ENCODE measurements around the gene FAM186B.

- TF ChIP-seq ZNF274 (CRISPR knock-in tag; IDR thresholded peaks at IDR 0.05) (no peak), ZBTB38 (CRISPR knock-in tag; IDR thresholded peaks at IDR 0.05) (no peak), ZNF530 (CRISPR knock-in tag; IDR thresholded peaks at IDR 0.05; ENCODE audit: low read depth) (no peak), GTF3A (CRISPR knock-in tag; conservative IDR thresholded peaks at IDR 0.05) (no peak), ZZZ3 (CRISPR knock-in tag; IDR thresholded peaks at IDR 0.05; ENCODE audit: borderline replicate concordance) (no peak), MTA1 (CRISPR knock-in tag; IDR thresholded peaks at IDR 0.05; ENCODE audit: borderline replicate concordance) (no peak), ZNF101 (CRISPR knock-in tag; IDR thresholded peaks at IDR 0.05; ENCODE audit: borderline replicate concordance, low read depth) (no peak)
Measured at GRCh38 chr12:49621651-49622500, 16.4 kb upstream of the FAM186B start.
